ENCODE measurements around the gene C1orf52.

DNA sequence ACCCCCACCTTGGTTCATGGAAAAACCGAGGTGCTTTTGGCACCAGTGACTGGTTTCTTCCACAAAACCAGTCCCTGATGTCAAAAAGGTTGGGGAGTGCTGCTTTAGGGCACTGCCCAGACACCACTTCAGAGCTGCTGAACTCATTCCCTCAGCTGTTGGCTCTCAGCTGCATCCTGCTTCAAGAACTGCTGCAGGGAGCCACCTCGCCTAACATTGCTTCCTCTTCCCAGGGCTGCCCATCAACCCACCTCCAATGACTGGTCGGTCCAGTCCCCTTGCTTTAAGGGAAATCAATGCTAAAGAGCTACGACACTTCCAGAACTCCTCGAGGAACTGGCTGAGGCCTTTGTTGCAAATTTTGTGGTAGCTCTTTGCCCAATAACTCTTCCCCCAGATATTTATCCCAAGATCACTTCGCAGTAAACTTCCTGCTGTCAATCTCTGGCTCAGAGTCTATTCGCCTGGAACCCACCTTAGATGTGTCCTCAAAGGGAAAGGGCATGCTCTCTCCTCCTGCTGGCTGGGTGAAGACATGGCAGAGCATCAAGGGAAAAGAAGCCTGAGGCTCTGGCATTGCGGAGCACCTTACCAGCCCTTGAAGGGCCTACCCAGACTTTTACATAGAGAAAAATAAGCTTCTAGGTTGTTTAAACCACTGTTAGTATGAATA is 29.0 kb downstream of the C1orf52 start:
- TF ChIP-seq XRCC5 (optimal IDR thresholded peaks at IDR 0.05; ENCODE audit: low read length) (no peak), ZNF44 (CRISPR knock-in tag; IDR thresholded peaks at IDR 0.05) (no peak), ZNF572 (CRISPR knock-in tag; IDR thresholded peaks at IDR 0.05) (no peak), ZNF550 (CRISPR knock-in tag; IDR thresholded peaks at IDR 0.05; ENCODE audit: borderline replicate concordance) (no peak), ZSCAN29 (CRISPR knock-in tag; conservative IDR thresholded peaks at IDR 0.05) (no peak), SIN3B (IDR thresholded peaks at IDR 0.05; ENCODE audit: low read length) (no peak), TARDBP (CRISPR knock-in tag; IDR thresholded peaks at IDR 0.05) (no peak), TBP (CRISPR knock-in tag; IDR thresholded peaks at IDR 0.05) (no peak), POLR2A (IDR thresholded peaks at IDR 0.05; ENCODE audit: insufficient read depth in 1 of 2, low read depth in 2 of 2, low read length in 2 of 2) (no peak), ZNF138 (CRISPR knock-in tag; IDR thresholded peaks at IDR 0.05; ENCODE audit: low read depth) (no peak)
- TF ChIP-seq, protein P1, sequence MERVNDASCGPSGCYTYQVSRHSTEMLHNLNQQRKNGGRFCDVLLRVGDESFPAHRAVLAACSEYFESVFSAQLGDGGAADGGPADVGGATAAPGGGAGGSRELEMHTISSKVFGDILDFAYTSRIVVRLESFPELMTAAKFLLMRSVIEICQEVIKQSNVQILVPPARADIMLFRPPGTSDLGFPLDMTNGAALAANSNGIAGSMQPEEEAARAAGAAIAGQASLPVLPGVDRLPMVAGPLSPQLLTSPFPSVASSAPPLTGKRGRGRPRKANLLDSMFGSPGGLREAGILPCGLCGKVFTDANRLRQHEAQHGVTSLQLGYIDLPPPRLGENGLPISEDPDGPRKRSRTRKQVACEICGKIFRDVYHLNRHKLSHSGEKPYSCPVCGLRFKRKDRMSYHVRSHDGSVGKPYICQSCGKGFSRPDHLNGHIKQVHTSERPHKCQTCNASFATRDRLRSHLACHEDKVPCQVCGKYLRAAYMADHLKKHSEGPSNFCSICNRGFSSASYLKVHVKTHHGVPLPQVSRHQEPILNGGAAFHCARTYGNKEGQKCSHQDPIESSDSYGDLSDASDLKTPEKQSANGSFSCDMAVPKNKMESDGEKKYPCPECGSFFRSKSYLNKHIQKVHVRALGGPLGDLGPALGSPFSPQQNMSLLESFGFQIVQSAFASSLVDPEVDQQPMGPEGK (CRISPR knock-in tag; IDR thresholded peaks at IDR 0.05): no peak
- TF ChIP-seq, protein P2, sequence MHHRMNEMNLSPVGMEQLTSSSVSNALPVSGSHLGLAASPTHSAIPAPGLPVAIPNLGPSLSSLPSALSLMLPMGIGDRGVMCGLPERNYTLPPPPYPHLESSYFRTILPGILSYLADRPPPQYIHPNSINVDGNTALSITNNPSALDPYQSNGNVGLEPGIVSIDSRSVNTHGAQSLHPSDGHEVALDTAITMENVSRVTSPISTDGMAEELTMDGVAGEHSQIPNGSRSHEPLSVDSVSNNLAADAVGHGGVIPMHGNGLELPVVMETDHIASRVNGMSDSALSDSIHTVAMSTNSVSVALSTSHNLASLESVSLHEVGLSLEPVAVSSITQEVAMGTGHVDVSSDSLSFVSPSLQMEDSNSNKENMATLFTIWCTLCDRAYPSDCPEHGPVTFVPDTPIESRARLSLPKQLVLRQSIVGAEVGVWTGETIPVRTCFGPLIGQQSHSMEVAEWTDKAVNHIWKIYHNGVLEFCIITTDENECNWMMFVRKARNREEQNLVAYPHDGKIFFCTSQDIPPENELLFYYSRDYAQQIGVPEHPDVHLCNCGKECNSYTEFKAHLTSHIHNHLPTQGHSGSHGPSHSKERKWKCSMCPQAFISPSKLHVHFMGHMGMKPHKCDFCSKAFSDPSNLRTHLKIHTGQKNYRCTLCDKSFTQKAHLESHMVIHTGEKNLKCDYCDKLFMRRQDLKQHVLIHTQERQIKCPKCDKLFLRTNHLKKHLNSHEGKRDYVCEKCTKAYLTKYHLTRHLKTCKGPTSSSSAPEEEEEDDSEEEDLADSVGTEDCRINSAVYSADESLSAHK (CRISPR knock-in tag; IDR thresholded peaks at IDR 0.05; ENCODE audit: borderline replicate concordance): no peak
- TF ChIP-seq, protein P3, sequence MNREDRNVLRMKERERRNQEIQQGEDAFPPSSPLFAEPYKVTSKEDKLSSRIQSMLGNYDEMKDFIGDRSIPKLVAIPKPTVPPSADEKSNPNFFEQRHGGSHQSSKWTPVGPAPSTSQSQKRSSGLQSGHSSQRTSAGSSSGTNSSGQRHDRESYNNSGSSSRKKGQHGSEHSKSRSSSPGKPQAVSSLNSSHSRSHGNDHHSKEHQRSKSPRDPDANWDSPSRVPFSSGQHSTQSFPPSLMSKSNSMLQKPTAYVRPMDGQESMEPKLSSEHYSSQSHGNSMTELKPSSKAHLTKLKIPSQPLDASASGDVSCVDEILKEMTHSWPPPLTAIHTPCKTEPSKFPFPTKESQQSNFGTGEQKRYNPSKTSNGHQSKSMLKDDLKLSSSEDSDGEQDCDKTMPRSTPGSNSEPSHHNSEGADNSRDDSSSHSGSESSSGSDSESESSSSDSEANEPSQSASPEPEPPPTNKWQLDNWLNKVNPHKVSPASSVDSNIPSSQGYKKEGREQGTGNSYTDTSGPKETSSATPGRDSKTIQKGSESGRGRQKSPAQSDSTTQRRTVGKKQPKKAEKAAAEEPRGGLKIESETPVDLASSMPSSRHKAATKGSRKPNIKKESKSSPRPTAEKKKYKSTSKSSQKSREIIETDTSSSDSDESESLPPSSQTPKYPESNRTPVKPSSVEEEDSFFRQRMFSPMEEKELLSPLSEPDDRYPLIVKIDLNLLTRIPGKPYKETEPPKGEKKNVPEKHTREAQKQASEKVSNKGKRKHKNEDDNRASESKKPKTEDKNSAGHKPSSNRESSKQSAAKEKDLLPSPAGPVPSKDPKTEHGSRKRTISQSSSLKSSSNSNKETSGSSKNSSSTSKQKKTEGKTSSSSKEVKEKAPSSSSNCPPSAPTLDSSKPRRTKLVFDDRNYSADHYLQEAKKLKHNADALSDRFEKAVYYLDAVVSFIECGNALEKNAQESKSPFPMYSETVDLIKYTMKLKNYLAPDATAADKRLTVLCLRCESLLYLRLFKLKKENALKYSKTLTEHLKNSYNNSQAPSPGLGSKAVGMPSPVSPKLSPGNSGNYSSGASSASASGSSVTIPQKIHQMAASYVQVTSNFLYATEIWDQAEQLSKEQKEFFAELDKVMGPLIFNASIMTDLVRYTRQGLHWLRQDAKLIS (CRISPR knock-in tag; IDR thresholded peaks at IDR 0.05): no peak
- TF ChIP-seq, protein P4, sequence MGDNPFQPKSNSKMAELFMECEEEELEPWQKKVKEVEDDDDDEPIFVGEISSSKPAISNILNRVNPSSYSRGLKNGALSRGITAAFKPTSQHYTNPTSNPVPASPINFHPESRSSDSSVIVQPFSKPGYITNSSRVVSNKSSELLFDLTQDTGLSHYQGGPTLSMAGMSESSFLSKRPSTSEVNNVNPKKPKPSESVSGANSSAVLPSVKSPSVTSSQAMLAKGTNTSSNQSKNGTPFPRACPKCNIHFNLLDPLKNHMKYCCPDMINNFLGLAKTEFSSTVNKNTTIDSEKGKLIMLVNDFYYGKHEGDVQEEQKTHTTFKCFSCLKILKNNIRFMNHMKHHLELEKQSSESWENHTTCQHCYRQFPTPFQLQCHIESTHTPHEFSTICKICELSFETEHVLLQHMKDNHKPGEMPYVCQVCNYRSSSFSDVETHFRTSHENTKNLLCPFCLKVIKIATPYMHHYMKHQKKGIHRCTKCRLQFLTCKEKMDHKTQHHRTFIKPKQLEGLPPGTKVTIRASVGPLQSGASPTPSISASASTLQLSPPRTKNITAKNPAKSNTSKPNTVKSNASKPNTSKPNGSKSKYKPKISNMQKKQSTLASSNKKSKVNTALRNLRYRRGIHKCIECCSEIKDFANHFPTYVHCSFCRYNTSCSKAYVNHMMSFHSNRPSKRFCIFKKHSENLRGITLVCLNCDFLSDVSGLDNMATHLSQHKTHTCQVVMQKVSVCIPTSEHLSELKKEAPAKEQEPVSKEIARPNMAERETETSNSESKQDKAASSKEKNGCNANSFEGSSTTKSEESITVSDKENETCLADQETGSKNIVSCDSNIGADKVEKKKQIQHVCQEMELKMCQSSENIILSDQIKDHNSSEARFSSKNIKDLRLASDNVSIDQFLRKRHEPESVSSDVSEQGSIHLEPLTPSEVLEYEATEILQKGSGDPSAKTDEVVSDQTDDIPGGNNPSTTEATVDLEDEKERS (CRISPR knock-in tag; IDR thresholded peaks at IDR 0.05): no peak

All from HepG2 (cell line).